Measurements from ENCODE around the gene FBRS.

DNA sequence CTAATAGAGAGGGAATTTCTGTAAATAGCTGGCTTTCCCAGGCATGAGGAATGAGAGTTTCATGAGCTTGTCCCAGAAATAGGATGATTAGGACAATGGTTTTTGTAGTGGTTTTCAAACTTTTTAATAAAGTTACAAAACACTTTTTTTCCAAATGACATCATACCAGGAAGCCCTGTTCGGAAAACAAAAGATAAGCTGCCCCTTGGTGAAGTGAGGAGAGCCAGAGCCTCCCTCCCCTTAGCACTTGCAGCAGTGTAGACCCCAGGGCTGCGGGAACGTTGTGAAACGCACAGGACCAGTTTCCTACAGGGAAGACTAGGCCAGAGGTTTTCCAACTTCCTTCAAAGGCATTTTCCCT is 7.6 kb downstream of the FBRS start:
- TF ChIP-seq, protein P1, sequence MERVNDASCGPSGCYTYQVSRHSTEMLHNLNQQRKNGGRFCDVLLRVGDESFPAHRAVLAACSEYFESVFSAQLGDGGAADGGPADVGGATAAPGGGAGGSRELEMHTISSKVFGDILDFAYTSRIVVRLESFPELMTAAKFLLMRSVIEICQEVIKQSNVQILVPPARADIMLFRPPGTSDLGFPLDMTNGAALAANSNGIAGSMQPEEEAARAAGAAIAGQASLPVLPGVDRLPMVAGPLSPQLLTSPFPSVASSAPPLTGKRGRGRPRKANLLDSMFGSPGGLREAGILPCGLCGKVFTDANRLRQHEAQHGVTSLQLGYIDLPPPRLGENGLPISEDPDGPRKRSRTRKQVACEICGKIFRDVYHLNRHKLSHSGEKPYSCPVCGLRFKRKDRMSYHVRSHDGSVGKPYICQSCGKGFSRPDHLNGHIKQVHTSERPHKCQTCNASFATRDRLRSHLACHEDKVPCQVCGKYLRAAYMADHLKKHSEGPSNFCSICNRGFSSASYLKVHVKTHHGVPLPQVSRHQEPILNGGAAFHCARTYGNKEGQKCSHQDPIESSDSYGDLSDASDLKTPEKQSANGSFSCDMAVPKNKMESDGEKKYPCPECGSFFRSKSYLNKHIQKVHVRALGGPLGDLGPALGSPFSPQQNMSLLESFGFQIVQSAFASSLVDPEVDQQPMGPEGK (CRISPR knock-in tag; IDR thresholded peaks at IDR 0.05; ENCODE audit: borderline replicate concordance): no peak
- TF ChIP-seq ZC3H10 (CRISPR knock-in tag; IDR thresholded peaks at IDR 0.05) (no peak), RARB (CRISPR knock-in tag; IDR thresholded peaks at IDR 0.05) (no peak)
- TF ChIP-seq, protein P2, sequence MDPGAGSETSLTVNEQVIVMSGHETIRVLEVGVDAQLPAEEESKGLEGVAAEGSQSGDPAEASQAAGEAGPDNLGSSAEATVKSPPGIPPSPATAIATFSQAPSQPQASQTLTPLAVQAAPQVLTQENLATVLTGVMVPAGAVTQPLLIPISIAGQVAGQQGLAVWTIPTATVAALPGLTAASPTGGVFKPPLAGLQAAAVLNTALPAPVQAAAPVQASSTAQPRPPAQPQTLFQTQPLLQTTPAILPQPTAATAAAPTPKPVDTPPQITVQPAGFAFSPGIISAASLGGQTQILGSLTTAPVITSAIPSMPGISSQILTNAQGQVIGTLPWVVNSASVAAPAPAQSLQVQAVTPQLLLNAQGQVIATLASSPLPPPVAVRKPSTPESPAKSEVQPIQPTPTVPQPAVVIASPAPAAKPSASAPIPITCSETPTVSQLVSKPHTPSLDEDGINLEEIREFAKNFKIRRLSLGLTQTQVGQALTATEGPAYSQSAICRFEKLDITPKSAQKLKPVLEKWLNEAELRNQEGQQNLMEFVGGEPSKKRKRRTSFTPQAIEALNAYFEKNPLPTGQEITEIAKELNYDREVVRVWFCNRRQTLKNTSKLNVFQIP (CRISPR knock-in tag; IDR thresholded peaks at IDR 0.05; ENCODE audit: borderline replicate concordance, low read depth): no peak

Measured in SK-N-SH treated with all-trans-retinoic acid at 6 μM for 48 hours (cell line).